HG03469 (cell line): Measurements from ENCODE around the gene S1PR3.

Experiments used
- ATAC-seq: cut with Tn5 transposase; IDR thresholded peaks from one replicate; pipeline ENCODE4 v1.9.1; 2021; ENCODE audit warnings: mild to moderate bottlenecking, moderate library complexity, moderate number of reproducible peaks; ENCODE audit not compliant: unreplicated experiment

Gene S1PR3

GRCh38 chr9:89029788-89030187 lies 38.5 kb downstream of the S1PR3 start:
- no peak for ATAC-seq

DNA sequence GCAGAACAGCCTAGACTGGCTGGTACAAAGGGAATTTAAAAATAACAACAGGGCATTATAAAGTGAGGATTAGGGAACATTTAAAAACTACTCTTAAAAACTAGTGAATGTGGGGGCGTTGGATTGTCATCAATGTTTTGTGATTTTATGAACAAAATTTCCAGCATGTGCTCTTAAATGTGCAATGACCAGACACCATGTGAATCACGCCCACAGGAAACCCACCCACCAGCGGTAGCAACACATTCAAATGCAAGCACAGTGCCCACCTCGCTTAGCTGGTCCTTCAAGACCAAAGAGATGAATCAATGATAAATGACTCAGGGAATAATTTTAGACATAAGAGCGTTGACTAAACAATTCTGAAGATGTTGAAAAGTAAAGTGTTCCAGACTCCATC lies 40.9 kb downstream of the S1PR3 start:
- ATAC-seq, result no peak

GRCh38 chr9:89032661-89033060 lies 41.4 kb downstream of the S1PR3 start:
- no peak for ATAC-seq

GRCh38 chr9:89036383-89036782 lies 45.1 kb downstream of the S1PR3 start:
- no peak for ATAC-seq

GRCh38 chr9:89036891-89037290 lies 45.6 kb downstream of the S1PR3 start:
- ATAC-seq, result no peak

GRCh38 chr9:89037346-89037745 lies 46.1 kb downstream of the S1PR3 start:
- no peak for ATAC-seq

DNA sequence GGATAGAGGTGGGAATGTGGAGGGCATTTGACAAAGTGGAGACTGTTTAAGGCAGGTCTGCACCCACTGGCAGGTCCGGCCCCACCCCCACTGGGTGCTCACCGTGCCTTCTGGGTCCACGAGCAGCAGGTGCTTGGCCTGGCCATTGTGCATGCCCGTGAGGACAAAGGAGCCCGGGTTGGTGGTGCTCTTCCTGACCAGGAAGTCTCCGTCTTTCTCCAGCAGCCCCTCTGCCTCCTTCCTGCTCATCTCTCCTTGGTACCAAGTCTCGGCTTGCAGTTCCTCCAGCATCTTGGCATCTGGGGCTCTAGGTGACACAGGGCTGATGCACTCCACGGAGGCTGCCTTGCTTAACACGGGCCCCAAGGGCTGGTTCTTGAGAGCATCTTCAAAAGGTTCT lies 46.6 kb downstream of the S1PR3 start:
- ATAC-seq, result no peak

DNA sequence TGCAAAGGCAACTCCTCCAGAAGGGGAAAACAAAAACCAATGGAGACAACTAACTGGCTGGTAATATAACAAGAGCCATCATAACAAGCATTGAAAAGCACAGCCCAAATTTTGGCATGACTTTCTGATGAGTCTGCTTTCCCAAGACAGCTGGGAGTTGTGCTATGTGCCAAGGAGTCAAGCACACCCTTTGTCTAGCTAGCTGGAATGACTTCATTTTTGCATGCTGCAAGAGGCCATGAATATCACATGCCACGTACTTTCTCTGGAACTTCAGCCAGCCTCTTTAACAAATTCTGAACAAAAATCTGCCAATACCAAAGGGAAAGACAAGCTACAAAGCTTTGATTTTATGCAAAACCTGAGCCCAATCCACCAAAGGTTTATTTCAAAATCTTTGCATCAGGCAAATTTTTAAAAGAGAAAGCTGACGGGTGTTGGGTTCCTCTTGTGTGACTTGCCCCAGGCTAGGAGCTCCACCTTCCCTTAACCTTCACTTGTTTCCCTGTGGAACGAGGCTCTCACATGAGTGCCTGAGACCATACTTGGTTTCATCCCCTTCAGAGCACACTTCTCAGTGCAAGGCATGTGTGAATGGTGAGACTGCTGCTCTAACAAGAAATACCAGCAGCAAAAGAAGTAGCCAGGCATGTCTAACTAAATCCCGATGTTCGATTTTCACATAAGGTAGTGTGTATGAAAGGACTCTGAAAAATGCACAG lies 47.3 kb downstream of the S1PR3 start:
- ATAC-seq, result no peak

GRCh38 chr9:89039104-89039465 lies 47.8 kb downstream of the S1PR3 start:
- ATAC-seq, result no peak

DNA sequence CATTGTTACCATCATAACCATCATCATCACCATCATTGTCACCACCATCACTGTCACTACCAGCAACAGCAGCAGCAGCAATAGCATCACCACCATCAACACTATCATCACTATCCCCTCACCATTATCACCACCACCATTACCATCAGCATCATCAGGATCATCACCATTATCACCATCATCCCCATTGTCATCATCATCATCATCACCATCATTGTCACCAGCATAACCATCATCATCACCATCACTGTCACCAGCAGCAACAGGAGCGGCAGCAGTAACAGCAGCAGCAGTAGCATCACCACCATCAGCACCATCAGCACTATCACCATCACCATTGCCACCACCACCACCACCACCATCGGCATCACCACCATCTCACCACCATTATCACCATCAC lies 48.4 kb downstream of the S1PR3 start:
- no peak for ATAC-seq

GRCh38 chr9:89042984-89043383 lies 51.7 kb downstream of the S1PR3 start:
- ATAC-seq, result no peak

- no peak for ATAC-seq
Measured at GRCh38 chr9:89044104-89044503, 52.8 kb downstream of the S1PR3 start.

GRCh38 chr9:89044881-89045280 lies 53.6 kb downstream of the S1PR3 start:
- no peak for ATAC-seq

DNA sequence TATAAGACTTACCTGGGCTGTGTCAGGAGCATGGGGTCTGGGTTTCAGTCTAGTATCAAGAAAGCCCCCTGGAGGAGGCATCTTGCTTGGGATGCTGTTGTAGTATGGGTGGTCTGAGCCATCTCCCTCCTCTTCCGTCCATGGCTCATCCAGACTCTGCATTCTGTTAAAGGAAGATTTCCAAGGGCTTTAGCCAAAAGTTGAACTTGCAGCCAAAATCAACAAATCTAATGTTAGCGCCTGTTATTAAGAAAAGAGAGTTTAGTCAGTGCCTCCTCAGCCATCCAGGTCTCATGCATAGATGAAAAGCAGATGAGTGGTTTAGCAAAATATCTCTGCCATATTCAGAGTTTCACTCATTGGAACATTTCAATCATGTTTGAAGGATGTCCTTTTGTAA lies 55.6 kb downstream of the S1PR3 start:
- no peak for ATAC-seq

GRCh38 chr9:89047667-89048066 lies 56.4 kb downstream of the S1PR3 start:
- ATAC-seq, result no peak

- ATAC-seq, result no peak
Measured at GRCh38 chr9:89048616-89049015, 57.3 kb downstream of the S1PR3 start.

GRCh38 chr9:89049646-89050045 lies 58.4 kb downstream of the S1PR3 start:
- ATAC-seq, result no peak

- ATAC-seq, result no peak
Measured at GRCh38 chr9:89051421-89052025, 60.3 kb downstream of the S1PR3 start.

DNA sequence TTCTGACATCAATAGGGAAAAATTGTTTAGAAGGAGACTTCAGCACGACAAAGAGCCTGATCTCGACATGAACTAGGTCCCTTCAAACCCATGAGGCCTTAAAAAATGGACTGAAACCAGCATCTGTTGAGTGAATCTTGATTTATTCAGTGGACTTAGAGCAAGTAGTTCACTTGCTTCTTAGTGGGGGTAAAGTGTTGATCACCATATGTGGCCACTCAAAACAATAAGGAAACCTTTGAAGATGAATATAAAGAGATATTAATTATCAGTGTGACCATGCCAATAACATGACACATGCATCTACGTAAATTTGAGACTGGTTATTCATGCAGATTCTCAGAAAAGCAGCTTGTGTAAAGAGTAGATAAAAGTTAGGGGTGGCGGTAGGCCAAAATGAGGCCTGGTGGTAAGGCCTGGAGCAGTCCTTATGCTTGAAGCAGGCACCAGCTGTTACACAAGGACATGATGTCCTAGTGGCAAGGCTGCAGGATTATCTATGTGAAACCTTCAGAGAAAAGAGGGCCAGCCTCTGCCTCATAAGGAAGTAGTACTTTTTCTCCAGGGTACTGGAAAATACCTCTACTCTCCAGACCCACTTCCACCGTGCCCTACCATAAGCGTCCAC lies 61.3 kb downstream of the S1PR3 start:
- ATAC-seq, result no peak

- ATAC-seq, result no peak
Measured at GRCh38 chr9:89053301-89053700, 62.0 kb downstream of the S1PR3 start.
